GM23248 (cell line): ENCODE measurements around the gene CCDC90B.

Experiments
- EZH2 ChIP-seq: fragments of 200-600 bp; sonication (generic); IDR thresholded peaks from 2 replicates; pipeline ENCODE4 v1.6.1; 2018; ENCODE audit warnings: antibody characterized with exemption, mild to moderate bottlenecking; ENCODE audit not compliant: insufficient read depth, poor library complexity, severe bottlenecking
- EZH2phosphoT487 ChIP-seq: fragments of 200-600 bp; sonication (generic); IDR thresholded peaks from 2 replicates; pipeline ENCODE4 v1.6.1; 2018; ENCODE audit warnings: antibody characterized with exemption, moderate library complexity, mild to moderate bottlenecking, low read depth; ENCODE audit not compliant: insufficient read depth

DNA sequence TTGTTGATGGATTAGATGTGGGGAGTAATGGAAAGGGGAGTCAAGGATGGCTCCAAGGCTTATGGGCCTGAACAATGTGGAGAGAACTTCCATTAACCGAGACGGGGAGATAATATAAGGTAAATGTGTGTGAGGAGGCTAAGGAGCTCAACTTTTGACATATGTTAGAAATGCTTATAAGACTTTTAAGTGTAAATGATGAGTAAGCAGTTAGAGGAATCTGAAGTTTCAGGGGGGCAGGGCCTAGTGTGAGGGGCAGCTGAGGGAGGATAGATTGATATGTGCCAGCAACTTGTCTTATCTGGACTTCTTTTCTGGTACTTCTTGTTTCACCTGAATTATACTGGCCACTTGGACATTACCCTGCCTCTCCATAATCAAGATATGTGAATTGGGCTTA lies 62.7 kb downstream of the CCDC90B start:
- TF ChIP-seq EZH2 (no peak), EZH2phosphoT487 (no peak)
